Measurements from ENCODE around the gene ARPC4.

Gene ARPC4

DNA sequence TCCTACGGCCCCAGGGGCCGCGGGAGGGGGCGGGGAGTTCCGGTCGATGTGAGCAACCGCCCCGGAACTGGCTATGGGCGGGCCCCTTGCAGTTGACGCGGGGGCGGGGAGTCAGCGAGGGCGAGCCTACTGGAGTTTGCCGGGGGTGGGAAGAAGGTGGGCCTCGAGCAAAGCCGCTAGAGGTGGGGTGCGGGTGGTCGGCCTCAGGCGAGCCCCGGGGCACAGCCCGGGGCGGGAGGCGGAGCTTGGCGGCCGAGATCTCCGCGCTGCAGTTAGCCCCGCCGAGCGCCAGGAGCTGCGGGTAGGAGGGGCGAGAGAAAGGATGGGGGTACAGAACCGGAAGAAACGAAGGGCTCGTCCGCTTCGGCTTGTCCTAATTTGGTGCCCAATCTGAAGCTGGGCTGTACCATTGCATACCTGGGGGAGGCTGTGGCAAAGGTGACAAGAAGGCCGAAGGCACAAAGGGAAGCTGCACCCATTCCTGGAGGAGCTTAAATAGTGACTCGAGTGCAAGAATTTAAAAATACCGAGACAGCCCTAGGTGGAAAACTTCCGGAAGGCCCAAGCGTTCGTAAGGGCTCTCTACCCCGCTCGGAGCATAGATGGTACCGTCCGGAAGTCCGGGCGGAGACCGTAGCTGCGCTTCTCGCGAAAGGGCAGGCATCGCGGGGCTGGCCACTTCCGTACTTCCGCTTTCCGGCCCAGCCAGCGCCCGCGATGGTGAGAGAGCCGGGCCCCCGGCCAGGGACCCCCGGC lies at the start of gene ARPC4, which contains the start of gene TADA3:
ARPC4 (plus strand) TSS at position 678 of the 756 bp plus-strand sequence; CDS start at position 718, 40 bp downstream.
TADA3 (minus strand) TSS at position 69 of the 756 bp plus-strand sequence. CDS start 1,007 bp downstream, outside the sequence.
- peak within 1 kb of the TSS; percentile 100 for H3K27ac Mint-ChIP-seq
- no peak for TF ChIP-seq CTCF (IDR thresholded peaks at IDR 0.05)
- H3K4me3 Mint-ChIP-seq, result peak within 1 kb of the TSS; percentile 98
- H3K9me3 Mint-ChIP-seq, result no peaks in the 10 kb centered on the region
- no peaks in the 10 kb centered on the region for H3K27me3 Mint-ChIP-seq (ENCODE audit: low read depth, poor library complexity)
- peak; percentile 90 for DNase-seq
- peaks cover 44% of the 10 kb centered on the region for H3K36me3 Mint-ChIP-seq (ENCODE audit: low read depth)
- H3K4me1 Mint-ChIP-seq, result peaks cover 26% of the 10 kb centered on the region

DNA sequence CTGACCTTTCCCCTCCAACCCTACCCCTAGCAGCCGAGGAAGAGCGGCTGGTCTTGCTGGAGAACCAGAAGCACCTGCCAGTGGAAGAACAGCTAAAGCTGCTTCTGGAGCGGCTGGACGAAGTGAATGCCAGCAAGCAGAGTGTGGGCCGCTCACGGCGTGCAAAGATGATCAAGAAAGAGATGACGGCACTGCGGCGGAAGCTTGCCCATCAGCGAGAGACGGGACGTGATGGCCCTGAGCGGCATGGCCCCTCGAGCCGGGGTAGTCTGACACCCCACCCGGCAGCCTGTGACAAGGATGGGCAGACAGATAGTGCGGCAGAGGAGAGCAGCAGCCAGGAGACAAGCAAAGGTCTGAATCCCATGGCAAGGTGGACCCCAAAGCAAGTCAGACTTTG lies 49.3 kb upstream of the ARPC4 start:
- H3K27me3 Mint-ChIP-seq (ENCODE audit: low read depth, poor library complexity), result no peaks in the 10 kb centered on the region
- H3K4me1 Mint-ChIP-seq, result no peaks in the 10 kb centered on the region
- peaks cover 79% of the 10 kb centered on the region for H3K36me3 Mint-ChIP-seq (ENCODE audit: low read depth)
- H3K4me3 Mint-ChIP-seq, result no peak overlapping the region
- DNase-seq, result no peak
- H3K27ac Mint-ChIP-seq, result no peak overlapping the region
- no peak for TF ChIP-seq CTCF (IDR thresholded peaks at IDR 0.05)
- H3K9me3 Mint-ChIP-seq, result no peaks in the 10 kb centered on the region

DNA sequence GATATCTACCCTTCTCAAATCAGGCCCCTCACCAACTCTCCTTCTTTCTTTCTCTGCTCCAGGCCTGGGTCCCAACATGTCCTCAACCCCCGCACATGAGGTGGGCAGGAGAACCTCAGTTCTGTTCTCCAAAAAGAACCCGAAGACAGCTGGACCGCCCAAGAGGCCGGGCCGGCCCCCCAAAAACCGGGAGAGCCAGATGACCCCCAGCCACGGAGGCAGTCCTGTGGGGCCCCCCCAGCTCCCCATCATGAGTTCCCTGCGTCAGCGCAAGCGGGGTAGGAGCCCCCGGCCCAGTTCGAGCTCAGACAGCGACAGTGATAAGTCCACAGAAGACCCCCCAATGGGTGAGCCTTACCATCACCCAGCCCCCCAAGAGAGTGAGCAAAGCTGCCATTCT lies 48.7 kb upstream of the ARPC4 start:
- Mint-ChIP-seq H3K27ac (no peak overlapping the region), H3K4me3 (no peak overlapping the region), H3K27me3 (ENCODE audit: low read depth, poor library complexity) (no peaks in the 10 kb centered on the region), H3K9me3 (no peaks in the 10 kb centered on the region), H3K4me1 (peaks cover 4% of the 10 kb centered on the region), H3K36me3 (ENCODE audit: low read depth) (peaks cover 74% of the 10 kb centered on the region)
- DNase-seq, result no peak
- no peak for TF ChIP-seq CTCF (IDR thresholded peaks at IDR 0.05)

DNA sequence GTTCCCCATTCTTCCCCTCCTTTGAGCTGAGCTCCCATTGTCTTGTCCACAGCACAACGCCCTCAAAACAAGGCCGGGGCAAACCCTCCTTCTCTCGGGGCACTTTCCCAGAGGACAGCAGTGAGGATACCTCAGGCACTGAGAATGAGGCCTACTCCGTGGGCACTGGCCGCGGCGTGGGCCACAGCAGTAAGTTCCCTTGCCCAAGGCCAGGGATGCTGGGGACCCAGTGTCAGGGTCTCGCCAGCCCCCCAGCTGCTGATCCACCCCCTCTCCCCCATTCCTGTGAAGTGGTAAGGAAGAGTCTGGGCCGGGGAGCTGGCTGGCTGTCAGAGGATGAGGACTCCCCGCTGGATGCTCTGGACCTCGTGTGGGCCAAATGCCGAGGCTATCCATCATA lies 47.4 kb upstream of the ARPC4 start:
- Mint-ChIP-seq H3K27ac (no peak overlapping the region), H3K36me3 (ENCODE audit: low read depth) (peaks cover 63% of the 10 kb centered on the region), H3K4me3 (no peak overlapping the region), H3K4me1 (peaks cover 17% of the 10 kb centered on the region), H3K27me3 (ENCODE audit: low read depth, poor library complexity) (peaks cover under 1% of the 10 kb centered on the region), H3K9me3 (no peaks in the 10 kb centered on the region)
- TF ChIP-seq CTCF (IDR thresholded peaks at IDR 0.05), result no peak
- no peak for DNase-seq

DNA sequence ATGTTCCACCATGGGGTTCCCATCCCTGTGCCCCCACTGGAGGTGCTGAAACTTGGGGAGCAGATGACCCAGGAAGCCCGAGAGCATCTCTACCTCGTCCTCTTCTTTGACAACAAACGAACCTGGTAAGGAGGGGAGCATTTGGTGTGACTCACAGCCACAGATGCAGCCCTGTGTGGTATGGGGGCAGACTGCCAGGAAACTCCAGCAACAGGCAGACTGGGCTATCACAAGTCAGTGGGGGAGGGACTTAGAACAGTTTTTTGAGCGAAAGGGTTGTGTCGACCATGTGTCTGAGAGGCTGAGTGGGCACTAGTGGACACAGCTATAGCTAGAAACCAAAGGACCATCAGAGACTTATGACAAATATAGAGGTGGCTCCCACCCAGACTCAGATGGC lies 46.6 kb upstream of the ARPC4 start:
- Mint-ChIP-seq H3K36me3 (ENCODE audit: low read depth) (peaks cover 62% of the 10 kb centered on the region), H3K4me1 (peaks cover 25% of the 10 kb centered on the region), H3K27me3 (ENCODE audit: low read depth, poor library complexity) (peaks cover 3% of the 10 kb centered on the region), H3K9me3 (no peaks in the 10 kb centered on the region), H3K4me3 (no peak overlapping the region), H3K27ac (no peak overlapping the region)
- TF ChIP-seq CTCF (IDR thresholded peaks at IDR 0.05), result no peak
- DNase-seq, result no peak

DNA sequence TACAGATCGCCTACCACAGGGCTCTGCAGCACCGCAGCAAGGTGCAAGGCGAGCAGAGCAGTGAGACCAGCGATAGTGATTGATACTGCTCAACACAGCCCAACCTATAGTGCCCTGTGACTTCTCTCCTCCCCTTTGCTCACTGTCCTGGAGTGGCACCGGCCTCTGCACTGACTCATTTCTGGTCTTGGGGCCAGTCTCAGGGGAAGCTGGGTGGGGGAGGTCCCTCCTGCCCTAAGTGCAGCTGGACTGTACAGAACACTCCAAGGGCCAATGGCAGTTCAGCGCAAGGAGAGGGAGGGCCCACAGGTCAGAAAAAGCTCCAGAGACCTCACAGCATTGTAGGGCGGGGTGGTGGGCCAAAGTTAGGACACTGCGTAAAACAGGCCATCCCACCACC lies 45.6 kb upstream of the ARPC4 start:
- H3K4me3 Mint-ChIP-seq, result no peak overlapping the region
- peaks cover 31% of the 10 kb centered on the region for H3K4me1 Mint-ChIP-seq
- peaks cover 70% of the 10 kb centered on the region for H3K36me3 Mint-ChIP-seq (ENCODE audit: low read depth)
- H3K27me3 Mint-ChIP-seq (ENCODE audit: low read depth, poor library complexity), result peaks cover 3% of the 10 kb centered on the region
- no peak overlapping the region for H3K27ac Mint-ChIP-seq
- H3K9me3 Mint-ChIP-seq, result no peaks in the 10 kb centered on the region
- no peak for TF ChIP-seq CTCF (IDR thresholded peaks at IDR 0.05)
- no peak for DNase-seq

All from nephron progenitor cell (in vitro differentiated cells).